HG03457 (cell line): ENCODE measurements around the gene FOXL3.
"Not testable (repeated sequence)": the region's sequence is repeated elsewhere in the genome, so short reads cannot be mapped to it uniquely, and the experiment has no call there.

Experiments used
- ATAC-seq: cut with Tn5 transposase; IDR thresholded peaks from one replicate; pipeline ENCODE4 v1.9.1; 2021; ENCODE audit warnings: moderate number of reproducible peaks; ENCODE audit not compliant: unreplicated experiment

The FOXL3 gene

DNA sequence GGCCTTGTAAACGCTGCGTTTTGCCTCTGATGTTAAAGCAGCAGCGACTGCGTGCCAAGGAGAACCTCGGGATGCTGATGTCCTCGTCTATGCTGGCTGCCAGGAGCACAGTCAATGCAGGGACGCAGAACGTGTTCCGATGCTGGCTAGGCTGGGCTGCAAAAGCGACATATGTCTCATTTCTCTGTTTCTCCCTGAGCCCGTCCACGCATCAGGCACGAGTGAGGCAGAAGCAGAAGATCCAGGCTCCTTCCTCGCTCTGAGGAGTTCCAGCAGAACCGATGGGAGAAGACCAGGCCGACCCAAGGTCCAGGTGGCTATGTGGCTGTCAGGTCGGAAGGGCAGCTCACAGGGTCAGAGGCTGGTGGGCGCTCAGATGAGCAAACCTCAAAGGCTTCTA is 3.7 kb upstream of the FOXL3 start:
- ATAC-seq, result no peak

DNA sequence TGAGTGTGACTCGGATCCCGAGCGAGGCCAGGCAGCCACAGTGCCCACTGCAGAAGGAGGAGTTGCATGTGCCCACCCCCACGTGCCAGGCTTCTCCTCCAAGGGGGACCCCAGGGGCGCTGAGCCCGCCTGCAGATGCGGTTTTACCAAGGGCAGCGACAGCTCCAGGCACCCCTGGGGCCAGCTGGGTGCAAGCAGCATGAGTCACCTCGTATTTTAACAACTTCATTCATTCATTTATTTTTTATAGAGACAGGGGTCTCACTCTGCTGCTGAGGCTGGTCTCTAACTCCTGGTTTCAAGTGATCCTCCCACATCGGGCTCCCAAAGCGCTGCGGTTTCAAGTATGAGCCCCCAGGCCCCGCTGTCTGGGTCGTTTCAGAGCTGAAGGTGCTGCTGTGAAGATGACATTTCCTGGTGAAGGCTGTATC is 1.3 kb upstream of the FOXL3 start:
- ATAC-seq, result no peak

DNA sequence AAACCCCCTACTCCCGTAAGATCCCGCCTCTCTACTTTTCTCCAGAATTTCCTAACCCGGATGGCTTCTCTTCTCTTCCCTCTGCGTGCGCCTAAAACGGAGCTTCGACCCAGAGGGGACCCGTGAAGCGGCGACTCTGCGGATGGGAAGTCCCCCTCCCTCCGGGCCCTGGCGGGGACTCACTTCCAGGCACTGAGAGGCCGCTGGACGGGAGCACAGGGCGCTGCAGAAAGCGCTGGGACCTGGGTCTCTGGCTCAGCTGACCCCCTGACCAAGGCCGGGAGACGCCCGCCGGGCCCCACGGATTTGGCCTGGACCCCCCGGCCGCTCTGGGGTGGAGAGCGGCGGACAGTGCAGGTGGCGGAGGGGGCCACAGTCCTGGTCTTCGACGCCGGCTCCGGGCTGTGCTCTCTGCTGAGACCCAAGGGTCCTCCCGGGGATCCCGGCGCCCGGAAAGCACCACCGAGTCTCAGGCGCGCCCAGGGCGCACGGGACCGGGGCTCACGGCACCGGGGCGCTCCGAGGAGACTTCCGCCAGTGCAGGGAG is 688 bp upstream of the FOXL3 start:
- ATAC-seq, result no peak

DNA sequence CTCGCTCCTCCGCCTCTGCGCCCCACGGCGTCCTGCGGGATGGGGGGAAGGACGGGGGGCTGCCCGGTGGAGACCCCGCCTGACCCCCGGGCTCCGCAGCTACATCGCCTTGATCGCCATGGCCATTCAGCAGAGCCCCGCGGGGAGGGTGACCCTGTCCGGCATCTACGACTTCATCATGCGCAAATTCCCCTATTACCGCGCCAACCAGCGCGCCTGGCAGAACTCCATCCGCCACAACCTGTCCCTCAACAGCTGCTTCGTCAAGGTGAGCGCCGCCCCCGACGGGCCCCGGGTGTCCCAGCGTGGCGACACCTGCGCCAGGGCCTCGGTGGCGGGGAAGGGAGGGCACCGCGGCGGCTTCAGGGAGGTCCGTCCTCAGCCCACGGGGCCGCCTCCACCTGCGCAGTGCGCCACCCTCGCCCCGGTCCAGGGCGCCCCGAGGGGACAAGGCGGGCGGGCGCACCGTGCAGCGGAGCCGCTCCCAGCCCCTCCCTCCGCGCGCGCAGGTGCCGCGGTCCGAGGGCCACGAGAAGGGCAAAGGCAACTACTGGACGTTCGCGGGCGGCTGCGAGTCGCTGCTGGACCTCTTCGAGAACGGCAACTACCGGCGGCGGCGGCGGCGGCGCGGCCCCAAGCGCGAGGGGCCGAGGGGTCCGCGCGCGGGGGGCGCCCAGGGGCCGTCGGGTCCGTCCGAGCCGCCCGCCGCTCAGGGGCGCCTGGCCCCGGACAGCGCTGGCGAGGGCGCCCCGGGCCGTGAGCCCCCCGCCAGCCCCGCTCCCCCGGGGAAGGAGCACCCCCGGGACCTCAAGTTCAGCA is 793 bp downstream of the FOXL3 start:
- ATAC-seq, result no peak

DNA sequence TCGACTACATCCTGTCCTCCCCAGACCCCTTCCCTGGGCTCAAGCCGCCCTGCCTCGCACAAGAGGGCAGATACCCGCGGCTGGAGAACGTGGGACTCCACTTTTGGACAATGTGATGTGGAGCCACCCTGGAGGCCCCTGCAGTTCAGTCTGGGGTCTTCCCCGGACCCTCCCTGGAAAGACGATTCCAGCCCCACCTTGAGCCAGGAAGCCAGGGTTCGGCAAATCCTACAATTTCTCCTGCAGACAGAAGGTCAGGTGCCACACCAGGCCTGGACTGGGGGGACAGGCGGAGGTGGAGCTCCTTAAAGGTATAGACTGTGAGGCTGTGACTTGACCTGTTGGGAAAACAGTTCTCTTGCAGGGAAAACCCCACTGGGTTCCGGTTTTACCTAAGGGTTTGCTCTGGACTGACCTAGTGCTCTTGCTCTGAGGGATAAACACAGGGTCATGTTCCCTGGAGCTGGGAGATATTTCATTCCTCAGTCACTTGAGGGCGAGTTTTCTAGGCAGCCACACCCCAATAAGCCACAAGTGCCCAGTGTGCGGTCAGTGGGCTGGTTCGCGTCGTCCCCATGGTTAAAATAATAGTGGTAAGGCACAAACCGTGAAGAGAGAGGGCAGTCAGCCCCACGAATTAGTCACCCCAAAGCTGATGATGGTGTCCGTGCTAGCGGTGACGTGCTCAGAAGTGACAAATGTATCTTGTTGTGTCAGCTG is 1.6 kb downstream of the FOXL3 start:
- no peak for ATAC-seq

DNA sequence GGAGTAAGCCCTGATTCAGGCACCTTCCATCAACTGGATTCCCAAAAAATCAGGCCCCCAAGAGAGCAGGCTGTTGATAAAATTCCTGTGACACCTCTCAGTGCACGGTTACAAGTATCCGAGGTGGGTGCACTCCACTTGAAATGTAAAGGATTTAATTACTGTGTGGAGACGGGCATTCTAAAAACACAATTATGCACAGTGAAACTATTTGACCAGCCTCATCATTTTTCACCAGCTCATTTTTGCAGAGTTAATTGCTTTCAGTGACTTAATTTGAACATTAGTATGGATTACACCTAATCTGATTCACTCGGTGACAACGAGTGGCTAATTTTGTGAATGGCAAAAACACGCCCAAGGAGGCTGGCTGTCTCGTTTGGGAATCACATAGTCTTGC is 2.3 kb downstream of the FOXL3 start:
- ATAC-seq, result no peak

DNA sequence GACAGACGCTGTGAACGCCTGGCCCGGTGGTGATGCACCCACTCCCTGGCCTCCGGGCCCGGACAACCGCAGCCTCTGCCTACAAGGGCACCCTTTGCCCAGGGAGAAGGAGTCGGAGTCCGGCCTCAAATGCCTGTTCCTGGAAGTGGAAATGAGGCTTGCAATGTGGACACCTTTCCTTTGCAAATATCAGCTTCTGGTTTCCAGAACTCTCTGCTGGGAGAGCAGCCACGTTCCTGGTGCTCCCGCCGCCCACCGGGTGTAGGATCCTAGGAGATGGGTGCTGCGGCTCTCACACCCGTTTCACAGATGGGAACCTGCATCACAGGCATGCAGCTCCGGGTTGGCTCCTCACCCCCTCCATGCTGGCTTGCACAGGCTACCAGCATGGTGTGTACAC is 2.9 kb downstream of the FOXL3 start:
- no peak for ATAC-seq

DNA sequence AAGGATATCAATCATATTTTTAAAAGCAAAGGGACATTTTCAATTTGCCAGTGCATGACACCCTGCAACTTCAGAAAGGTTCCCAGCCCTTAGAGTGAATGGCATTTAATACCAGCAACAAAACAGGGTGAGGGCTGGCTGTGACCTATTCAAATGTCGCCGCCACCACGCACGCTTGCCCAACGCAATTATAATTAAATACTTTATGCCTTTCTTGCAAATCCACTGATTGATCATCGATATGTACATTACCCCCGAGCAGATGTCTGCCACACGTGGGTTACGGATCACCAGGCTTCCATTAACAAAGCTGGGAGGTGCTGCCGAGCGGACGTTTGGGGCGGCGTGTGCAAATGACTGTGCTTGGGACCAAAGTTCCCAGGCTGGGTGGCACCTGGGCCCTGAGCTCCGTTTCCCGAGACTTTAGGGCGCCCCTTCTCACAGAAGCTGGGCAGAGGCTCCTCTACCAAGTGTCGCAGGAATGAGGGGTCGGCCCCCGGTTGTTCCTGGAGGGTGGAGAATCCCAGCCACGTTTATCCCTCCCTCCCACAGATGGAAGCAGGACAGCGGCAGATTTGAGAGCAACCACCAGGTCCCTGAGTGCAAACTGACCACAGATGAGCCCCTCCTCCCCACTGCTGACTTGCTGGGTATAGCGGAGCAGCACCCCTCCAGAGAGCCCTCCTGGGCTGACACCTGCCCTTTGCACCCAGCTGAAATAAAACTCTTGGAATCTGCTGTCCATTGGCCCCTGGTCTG is 3.9 kb downstream of the FOXL3 start:
- ATAC-seq, result no peak

DNA sequence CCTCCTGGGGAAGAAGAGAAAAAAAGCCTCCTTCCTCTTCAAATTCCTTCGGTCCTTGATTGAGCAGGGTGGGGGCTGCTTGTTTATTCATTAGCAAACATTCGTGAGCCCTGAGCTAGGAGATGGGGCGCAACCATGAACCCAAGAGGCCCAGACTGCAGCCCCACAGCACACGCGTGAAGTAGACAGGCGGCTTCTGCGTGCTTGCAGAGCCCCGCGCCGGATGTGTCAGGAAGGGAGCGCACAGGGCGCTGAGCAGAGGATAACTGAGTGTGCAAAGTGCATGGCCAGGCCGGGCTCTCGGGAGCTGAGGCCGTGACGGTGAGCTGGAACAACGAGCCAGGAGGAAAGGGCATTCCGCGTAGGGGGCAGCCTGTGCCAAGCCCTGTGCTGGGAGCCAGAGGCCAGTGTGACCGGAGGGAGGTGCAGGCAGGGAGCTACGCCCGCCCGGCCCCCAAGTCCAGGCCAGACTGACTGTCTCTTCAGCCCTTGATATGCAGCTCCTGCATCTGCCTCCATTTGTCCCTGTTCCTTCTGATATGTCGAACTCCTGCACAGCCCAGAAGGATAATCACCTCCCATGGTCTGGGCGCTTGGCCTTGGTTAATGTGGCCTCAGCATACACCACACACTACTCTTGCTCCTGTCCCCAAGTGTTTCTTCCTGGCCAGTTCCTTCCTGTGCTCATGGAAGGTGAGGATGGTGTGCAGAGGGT is 4.6 kb downstream of the FOXL3 start:
- no peak for ATAC-seq

DNA sequence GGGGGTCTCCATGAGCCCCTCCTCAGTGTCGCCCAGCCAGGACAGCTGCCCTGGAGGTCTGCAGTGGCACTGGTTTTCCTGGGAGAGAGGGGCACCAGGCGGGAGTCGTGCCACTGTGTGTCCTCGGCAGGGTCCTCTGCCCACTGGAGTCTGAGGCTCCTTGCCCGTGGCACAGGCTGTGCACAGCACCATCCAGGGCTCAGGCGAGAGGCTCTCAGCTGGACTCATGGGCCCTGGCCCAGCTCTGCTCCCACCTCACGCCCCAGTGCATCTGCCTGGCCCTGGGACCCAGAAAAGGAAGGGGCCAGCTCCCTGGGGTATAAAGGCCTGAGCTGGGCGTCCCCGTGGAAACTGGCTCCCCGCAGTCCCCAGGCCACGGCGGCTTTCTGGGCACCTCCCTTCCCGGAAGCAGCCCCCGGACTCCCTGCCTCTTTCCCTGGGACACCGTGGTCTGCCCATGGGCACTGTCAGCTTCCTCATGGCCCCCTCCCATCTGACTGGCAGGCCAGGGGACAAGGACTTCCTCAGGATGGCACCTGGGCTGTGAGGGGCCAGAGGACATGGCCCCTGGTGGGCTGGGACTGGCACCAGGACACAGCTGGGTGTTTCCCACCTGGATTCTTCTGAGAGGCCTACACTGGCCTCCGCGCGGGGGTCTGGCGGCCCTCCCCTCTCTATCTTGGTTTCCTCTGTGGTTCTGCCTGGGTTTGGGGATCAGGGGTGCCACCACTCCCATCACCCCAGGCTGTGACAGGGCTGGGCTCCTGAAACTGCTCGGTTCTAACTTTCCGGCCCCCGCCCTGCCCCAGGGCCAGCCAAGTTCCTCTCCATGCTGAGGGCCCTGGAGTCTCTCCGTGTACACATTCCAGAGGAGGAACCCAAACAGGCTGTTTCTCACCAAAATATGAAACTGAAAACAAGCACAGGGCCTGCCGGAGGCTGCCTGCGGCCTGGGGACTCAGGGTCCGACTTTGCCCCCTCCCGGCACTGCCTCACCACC is 5.5 kb downstream of the FOXL3 start:
- ATAC-seq, result no peak

DNA sequence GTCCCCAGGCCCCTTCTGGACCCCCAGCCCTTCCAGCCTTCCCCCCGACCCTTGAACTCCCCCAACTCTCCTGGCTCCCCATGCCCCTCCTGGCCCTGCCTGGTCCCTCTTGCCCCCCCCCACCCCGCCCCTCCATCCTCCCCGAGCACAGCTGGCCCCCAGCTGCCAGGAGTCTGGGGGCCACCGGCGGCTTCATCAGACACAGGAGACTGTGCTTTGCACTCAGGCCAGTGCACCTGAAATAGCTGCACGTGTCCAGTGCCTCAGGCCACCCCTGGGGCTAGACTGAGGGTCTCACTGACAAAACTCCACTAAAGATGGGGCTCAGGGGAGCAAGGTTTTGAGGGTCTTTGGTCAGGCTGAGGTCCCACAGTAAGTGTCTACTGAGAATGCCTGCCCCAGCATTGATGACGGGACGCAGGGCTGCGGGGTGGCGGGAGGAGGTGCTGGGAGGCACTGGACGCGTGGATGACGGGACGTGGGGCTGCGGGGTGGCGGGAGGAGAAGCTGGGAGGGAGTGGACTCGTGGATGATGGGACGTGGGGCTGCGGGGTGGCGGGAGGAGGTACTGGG is 6.5 kb downstream of the FOXL3 start:
- ATAC-seq, result no peak

DNA sequence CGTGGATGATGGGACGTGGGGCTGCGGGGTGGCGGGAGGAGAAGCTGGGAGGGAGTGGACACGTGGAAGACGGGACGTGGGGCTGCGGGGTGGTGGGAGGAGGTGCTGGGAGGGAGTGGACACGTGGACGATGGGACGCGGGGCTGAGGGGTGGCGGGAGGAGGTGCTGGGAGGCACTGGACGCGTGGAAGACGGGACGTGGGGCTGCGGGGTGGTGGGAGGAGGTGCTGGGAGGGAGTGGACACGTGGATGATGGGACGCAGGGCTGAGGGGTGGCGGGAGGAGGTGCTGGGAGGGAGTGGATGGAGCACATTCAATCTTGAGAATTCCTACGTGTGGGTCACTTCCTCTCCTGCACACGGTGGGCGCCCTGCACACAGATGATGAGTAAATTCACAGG is 7.2 kb downstream of the FOXL3 start:
- not testable (repeated sequence) for ATAC-seq

DNA sequence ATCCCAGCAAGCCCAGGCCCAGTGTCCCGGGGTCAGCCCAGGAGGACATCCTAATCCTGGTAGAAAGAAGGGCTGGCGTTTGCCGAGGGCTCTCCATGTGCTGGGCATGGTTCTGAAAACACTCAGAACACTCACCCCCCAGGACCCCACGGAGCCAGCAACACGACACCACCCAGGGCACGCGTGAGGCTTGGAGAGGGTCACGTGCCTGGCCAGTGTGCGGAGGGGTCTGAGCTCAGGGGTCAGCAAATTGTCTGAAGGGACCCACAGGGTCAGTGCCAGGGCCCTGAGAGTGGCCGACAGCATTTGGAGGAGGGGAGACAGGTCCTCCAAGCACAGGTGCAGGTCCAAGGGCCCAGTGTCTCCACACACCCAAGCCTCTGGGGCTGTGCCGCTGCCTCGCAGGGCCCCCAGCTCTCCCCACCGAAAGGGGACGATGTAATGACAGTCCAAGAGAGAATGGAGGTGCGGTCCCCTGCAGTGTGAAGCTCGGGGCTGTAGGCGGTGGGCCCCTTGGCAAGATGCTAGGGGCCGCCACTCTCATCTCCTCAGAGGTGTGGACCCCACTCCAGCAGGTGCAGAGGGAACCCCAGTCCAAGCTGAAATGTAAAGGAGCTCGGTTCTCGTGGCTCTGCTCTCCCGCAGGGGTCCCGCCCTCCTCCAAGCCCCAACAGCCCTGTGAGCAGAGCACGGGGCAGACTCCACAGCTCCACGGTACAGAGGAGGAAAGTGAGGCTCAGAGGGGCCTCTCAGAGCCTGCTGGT is 7.8 kb downstream of the FOXL3 start:
- ATAC-seq, result no peak

DNA sequence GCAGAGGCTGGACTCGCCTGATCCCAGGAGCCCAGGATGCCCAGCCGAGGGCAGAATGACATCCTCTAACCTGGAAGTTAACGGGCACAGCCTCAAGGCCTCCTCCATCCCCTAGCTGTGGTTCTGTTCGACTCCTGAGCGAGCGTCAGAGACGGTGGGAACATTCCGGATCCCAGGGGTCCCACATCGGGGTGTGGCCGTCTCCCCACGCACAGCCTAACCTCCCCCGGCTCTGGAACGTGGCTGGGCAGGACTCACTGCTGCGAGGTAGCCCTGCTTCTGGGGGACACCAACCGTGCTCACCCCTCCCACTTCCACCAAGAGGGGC is 8.4 kb downstream of the FOXL3 start:
- ATAC-seq, result no peak

DNA sequence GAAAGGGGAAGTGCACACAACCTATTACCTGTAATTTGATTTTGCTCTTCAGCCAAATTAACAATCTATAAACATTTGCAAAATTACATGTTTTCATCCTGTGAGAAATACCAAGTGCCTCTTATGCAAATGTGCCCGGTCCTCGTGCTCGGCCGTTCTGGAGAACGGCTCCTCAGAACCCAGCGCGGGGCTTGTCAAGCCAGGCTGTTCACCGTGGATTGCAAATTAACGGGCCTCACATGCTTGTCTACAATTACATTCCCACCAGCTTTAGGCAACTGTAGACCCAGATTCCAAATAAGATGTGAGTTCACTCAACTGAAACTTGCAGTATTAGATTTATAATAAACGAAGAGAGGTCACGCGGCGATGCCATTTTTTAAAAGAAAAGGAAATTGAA is 8.8 kb downstream of the FOXL3 start:
- ATAC-seq, result no peak

DNA sequence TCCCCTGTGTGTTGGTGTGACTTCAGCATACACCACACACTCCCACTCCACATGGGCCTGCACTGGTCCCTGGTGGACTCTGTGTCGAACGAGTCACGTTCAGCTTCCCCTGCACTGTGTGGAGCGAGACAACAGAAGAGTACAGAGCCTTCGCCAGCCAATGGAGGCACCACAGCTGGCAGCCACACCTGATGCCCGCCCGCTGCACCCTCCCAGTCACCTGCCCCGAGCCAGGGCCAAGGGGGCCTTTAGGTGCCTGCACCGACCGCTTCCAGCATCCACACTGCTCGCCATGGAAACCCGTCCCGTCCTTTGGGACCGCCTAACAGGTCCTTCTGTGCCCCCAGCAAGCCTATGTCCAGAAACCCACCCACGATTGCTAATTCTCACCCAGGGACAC is 9.2 kb downstream of the FOXL3 start:
- ATAC-seq, result no peak

DNA sequence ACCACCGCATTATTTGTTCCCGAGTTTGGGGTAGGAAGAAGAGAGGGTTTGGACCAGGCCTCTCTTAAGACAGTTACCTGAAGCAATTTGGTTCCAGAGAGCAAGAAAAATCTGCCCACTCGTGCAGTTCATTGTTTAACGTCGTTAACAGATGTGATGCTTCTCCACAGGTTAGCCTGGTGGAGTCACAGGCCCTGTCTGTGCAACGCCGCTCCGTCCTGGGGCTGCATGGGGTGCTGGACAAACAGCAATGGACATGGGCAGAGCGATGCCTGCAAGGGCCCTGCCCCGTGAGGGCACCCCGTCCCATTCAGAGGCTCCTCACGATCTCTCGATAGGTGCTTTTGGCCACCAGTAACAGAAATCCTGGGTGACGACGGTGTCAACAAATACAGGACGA is 9.7 kb downstream of the FOXL3 start:
- ATAC-seq, result no peak

DNA sequence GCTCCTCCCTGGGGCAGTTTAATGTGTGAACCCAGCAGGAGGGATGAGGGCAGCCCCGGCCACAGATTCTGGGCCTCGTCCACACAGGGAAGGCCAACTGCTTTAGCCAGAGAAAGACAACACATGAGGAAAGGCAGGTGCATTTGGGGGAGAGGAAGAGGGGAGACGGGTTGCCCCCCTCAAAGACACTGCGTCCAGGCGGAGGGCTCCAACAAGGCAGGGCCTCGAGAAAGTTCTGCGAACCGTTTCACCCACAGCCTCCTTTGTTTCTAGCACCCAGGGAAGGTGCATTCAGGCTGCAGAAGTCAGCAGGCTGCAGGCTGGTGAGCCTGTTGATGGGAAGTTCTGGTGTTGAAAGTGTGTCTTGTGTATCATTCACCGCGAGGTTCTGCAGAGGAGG is 10.1 kb downstream of the FOXL3 start:
- ATAC-seq, result no peak
